Stimulated activated CD8-positive, alpha-beta memory T cell treated with anti-CD3 and anti-CD28 coated beads, Interleukin-7, amount 100 ng/mL, for 48 hours (primary cell): ENCODE results near the gene EXOC4.

Experiments used
- DNase-seq, 2 donors: peaks; one replicate each; pipeline ENCODE4 v3.0.0-alpha.2; 2020; ENCODE audit warnings: low read depth in 1 of 2; ENCODE audit errors: extremely low read depth in 1 of 2

Gene EXOC4

DNA sequence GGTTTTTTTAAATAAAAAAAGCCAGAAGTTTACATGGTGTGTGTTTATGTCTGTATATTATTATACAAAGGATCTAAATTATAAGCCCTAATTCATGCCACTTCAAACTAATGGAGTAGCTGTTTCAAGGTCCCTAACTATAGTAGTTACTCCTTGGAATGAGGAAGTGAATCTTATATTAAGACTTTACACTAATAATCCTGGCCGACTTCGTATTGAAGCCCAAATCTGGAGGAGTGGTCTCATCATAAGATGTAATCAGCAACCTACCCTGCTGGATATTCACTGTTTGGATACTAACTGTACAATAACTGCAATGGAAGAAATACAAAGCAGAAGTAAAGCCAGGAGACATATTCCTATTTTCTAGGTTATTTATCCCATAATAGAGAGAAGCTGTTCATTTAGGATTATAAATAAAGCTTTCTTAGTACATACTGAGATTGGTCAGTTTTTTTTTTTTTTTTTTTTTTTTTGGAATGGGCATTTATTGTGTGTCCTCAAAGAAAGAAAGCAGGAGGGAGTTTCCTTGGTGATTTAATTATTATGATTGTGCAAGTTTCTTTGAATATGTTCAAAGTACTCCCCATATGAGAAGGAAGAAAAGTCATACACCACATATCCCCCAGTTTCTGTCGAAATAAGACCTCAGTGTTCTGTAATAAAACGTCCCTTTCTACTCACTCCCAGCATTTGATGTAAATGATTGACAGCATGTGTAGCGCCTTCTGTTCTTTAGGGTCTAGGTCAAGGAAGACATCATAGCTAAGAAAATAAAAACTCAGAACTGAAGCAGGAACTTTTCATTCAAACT is 397.8 kb downstream of the EXOC4 start:
- no peak for DNase-seq

DNA sequence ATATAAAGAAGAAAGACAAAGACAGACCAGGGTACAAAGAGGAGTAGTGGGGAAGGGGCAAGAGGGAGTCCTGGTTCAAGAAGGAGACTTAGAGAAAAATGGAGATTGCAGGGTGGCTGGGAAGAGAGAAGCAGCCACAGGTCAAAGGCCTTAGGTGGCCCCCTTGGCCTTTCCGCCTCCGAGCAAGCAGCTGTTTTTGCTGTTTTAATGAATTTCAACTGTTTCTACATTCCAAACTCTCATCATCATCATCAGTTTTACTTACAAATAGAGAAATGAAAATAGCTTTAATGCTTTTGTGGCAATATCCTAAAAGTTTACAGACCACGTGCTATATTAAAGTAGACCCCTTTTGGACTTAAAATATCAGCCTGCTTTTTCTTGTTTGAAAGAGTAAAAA is 399.7 kb downstream of the EXOC4 start:
- no peak for DNase-seq

- no peak for DNase-seq
Measured at GRCh38 chr7:133654547-133654946, 401.7 kb downstream of the EXOC4 start.

DNA sequence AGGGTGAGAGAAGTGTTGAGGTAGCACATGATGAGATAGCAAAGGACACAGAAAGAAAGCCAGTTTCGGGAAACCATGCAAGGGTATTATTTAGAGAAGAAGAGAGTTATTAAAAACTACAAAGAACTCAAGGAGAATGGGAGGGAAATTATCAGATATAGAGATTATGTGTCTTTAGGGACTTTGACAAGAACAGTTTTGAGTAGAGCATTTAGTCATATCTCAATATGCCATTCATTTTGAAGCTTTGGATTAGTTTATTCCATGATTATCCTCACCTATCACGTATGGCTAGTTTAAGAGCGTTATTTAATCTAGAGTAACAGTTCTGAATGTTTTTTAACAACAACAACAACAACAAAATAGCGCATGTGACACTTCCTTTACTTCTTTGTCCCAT is 409.4 kb downstream of the EXOC4 start:
- DNase-seq = no peak

GRCh38 chr7:133662830-133663229 is 410.0 kb downstream of the EXOC4 start:
- DNase-seq = no peak

DNA sequence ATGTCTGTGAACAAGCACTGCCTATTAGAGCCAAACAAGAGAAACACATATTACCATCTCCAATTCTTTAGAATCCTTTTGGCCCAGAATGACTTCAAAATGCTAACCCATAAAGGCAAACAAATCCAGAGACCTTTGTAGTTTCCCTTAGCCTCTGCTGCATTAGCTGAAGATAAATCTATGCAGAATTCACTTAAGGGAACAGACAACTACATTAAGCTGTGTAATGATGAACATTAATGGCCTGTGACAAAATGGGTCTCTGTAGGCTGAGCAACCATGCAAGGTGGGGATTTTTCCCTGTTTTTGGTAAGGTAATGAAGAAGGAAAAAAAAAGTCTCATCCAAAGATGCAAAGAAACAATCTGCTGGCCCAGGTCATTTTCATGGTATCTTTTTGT is 411.6 kb downstream of the EXOC4 start:
- DNase-seq = no peak

DNA sequence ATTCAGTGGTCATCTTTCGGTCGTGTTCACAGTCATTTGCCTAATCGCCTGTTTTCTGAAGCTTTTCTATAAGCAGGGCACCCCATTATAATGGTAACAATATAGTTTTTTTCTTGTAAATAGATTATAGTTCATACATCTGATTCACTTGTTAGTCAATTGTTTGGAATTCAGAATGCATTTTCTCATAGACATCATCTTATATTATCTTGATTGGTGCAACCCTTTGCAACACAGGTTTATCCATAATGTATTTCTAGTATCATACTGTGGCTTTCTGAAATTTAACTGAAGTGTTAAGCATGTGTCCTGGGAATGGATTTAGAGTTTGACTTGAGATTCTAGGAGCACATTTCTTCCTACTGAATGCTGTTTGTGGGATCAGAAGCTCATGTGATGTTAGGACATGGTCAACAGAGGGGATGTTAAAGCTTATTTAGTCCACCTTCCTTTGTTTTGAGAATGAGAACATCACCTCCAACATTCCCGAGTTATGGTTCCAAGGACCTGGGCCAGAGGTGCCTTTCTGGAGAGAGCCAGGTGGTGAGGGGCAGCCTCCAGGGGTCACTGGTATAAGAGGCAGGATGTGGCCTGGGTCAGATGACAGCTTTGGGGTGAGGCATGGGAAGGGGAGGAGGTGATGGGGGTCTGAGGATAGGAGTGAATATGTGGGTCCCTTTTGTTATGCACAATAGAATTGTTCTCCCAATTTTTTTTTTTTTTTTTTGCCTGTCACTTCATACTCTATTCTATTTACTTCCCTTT is 415.6 kb downstream of the EXOC4 start:
- DNase-seq = no peak

GRCh38 chr7:133669061-133669455 is 416.2 kb downstream of the EXOC4 start:
- no peak for DNase-seq

GRCh38 chr7:133670250-133670649 is 417.4 kb downstream of the EXOC4 start:
- no peak for DNase-seq

DNA sequence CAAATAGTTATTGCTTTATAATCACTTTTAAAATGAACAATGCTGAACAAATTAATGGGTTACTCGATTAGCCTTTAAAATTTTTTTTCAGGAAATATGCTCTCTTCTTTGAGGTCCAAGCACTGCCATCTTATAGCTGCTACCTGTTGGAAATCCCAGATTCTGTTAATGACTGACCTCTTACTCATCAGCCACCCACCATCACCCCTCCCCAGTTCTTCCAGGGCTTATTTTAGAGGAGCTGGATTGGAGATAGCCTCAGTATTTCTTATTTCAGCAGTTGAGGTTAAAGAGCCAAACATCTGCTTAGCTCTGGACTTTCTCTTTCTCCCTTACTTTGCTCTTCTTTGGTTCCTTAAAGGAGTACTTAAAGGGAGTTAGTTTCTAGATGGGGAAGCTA is 420.0 kb downstream of the EXOC4 start:
- DNase-seq = no peak

DNA sequence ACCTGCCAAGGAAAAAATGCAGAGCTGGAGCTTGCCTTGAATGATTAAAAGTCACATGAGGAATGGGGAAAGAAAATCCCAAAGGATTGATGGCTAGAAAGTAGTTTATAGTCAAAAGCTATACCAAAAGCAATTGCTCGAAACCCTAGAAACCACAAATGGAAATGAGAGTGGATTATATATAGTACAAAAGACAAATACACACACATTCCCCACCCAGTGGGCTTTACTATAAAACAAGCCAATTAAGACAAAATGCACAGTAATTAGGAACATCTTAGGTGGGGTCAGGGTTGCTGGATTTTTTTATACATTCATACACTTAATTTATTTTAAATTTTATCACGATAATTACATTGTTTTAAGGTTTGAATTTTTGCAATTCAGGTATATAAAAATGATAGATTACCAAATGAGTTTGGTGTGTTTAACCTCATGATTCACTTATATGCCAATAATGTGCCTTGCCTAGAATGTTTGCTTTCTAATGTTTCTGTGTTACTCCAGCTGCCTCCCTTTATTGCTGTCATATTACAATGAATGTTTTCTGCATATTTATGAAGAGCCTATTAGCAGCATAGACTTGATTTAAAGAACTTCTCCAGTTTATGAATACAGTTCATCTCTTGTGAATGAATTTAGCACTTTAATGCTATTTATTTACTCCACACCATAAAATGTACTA is 421.3 kb downstream of the EXOC4 start:
- DNase-seq = no peak

DNA sequence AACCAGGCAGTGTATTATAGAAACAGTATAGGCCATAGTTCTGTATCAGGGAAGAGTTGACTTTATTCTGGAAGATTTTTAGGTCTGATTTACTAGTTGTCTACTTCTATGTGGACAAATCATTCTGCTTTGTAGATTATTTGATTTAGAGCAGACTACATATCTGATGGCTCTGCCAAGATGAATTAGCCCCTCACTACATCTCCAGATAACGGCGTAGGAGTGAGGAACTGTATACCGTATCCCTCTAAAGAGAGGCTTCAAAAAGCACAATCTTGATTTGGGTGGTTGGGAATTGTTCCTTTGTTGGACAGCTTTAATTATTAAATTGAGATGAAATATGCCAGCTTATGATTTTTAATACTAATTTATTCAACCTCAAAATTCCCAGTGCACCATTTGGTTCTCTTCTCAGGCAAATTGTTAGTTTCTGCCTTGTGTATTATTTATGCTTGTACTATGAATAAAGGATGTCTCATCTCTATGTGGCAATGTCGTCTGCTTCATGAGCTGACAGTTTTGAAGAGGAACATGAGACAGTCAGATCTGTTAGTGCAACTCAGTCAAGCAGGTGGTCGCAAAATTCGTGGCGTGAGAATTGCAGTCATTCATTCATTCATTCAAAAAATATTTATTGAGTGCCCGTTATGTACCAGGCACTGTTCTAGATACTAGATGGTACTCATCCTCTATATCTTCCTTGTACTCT is 422.8 kb downstream of the EXOC4 start:
- no peak for DNase-seq

- DNase-seq = no peak
Measured at GRCh38 chr7:133676805-133677370, 424.0 kb downstream of the EXOC4 start.

DNA sequence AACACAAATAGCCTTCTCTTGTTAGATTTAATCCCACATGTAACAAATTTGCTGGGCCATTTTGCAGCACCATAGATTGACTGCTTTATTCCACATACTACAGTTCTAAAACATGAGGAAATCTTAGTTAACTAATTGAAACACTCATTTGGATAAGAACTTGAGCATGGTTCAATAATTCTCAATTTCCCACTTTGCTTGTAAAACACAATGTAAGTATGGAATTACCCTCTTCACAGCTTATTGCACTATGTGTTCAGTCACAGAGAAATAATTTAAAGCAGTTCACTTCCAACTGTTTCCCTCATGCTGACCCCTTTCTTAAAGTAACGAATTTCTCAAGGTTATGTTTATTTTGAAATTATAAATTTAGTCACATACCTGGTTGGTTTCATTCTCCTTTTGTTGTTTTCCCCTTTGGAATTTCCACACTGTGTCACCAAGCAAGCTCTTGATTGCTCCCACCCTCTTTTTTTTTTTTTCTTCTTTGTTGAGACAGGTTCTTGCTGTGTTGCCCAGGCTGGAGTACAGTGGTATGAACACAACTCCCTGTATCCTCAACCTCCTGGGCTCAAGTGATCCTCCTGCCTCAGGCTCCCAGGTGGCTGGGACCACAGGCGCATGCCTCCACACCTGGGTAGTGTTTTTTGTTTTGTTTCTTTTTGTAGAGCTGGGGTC is 425.4 kb downstream of the EXOC4 start:
- no peak for DNase-seq

- no peak for DNase-seq
Measured at GRCh38 chr7:133679977-133680376, 427.1 kb downstream of the EXOC4 start.

GRCh38 chr7:133681529-133681928 is 428.7 kb downstream of the EXOC4 start:
- DNase-seq = no peak

DNA sequence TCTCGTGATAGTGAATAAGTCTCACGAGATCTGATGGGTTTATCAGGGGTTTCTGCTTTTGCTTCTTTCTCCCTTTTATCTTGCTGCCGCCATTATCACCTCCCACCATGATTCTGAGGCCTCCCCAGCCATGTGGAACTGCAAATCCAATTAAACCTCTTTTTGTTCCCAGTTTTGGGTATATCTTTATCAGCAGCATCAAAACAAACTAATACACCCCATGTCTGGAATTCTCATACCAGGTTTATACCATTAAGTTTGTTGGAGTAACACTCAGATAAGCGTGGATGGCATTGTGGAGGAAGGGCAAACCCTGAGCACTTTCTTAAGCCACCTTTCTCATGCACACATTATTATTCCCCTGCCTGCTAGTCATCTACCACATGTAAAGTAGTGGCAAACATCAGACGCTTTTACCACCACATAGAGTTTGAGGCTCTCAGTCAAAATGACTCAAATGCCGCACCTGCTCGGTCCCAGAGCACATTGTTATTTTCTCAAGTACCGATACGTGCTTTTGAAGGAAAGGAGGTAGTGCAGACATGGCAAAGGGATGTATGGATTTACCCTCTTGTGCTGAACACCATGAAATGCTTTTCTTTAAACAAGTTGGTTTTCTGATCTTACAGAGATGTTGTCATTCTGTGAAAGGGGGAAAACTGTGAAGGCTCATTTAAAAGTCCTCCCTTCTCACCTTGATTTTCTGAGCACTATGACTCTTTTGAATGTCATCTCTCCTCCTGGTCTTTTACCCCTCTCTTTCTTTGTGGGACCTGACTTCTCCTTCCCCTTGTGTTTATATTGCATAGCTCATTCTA is 429.7 kb downstream of the EXOC4 start:
- no peak for DNase-seq

GRCh38 chr7:133683182-133683454 is 430.2 kb downstream of the EXOC4 start:
- DNase-seq = no peak

GRCh38 chr7:133688483-133689239 is 435.8 kb downstream of the EXOC4 start:
- DNase-seq = no peak
